Measurements from ENCODE around the gene TBC1D22A. TPM values are rescaled to one million over a fixed set of nuclear protein-coding genes. Genes with fewer than 3 reads are reported as not detected.
A peak's percentile ranks its signal among the peaks of the same experiment; 100 is the strongest.

TBC1D22A gene
- total and polyA plus RNA-seq, 2 experiments from 2014 or later, result 15.3 to 19.8 TPM

- DNase-seq (ENCODE audit: low spot score), result peak; percentile 89
- no peaks in the 10 kb centered on the region for H3K36me3 ChIP-seq (replicated peaks; ENCODE audit: insufficient read depth, low read depth)
- H2AFZ ChIP-seq, result no peak overlapping the region
- no peak overlapping the region for H3K4me3 ChIP-seq
- peaks cover 18% of the 10 kb centered on the region for H3K4me1 ChIP-seq (ENCODE audit: insufficient read depth)
- no peaks in the 10 kb centered on the region for H3K9me2 ChIP-seq (replicated peaks; ENCODE audit: insufficient read depth)
- peak overlapping the region; percentile 17 for H3K4me2 ChIP-seq
- H3K9me3 ChIP-seq (ENCODE audit: low read depth), result no peaks in the 10 kb centered on the region
- no peaks in the 10 kb centered on the region for H3K79me2 ChIP-seq
- TF ChIP-seq, protein P1, sequence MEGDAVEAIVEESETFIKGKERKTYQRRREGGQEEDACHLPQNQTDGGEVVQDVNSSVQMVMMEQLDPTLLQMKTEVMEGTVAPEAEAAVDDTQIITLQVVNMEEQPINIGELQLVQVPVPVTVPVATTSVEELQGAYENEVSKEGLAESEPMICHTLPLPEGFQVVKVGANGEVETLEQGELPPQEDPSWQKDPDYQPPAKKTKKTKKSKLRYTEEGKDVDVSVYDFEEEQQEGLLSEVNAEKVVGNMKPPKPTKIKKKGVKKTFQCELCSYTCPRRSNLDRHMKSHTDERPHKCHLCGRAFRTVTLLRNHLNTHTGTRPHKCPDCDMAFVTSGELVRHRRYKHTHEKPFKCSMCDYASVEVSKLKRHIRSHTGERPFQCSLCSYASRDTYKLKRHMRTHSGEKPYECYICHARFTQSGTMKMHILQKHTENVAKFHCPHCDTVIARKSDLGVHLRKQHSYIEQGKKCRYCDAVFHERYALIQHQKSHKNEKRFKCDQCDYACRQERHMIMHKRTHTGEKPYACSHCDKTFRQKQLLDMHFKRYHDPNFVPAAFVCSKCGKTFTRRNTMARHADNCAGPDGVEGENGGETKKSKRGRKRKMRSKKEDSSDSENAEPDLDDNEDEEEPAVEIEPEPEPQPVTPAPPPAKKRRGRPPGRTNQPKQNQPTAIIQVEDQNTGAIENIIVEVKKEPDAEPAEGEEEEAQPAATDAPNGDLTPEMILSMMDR (IDR thresholded peaks at IDR 0.05; ENCODE audit: poor library complexity), result no peak
- TF ChIP-seq EZH2 (IDR thresholded peaks at IDR 0.05; ENCODE audit: borderline replicate concordance) (no peak), EZH2phosphoT487 (IDR thresholded peaks at IDR 0.05; ENCODE audit: low read depth, severe bottlenecking, unreplicated experiment) (no peak)
- WGBS (ENCODE audit: low lambda C conversion rate, missing lambda C conversion rate), result 51% methylated on average over 14 of the region's 14 CpGs
- no peaks in the 10 kb centered on the region for H4K20me1 ChIP-seq (ENCODE audit: insufficient read depth, poor library complexity, severe bottlenecking)
- no peaks in the 10 kb centered on the region for H3K27me3 ChIP-seq
- peak overlapping the region; percentile 88 for H3K27ac ChIP-seq
These were observed 8.2 kb upstream of the TBC1D22A start for GRCh38 chr22:46754110-46754799.

GRCh38 chr22:46754826-46755225, 7.6 kb upstream of the TBC1D22A start:
- WGBS (ENCODE audit: low lambda C conversion rate, missing lambda C conversion rate), result 94% methylated on average over 6 of the region's 6 CpGs
- TF ChIP-seq, protein P1 (IDR thresholded peaks at IDR 0.05; ENCODE audit: poor library complexity), result no peak
- TF ChIP-seq EZH2phosphoT487 (IDR thresholded peaks at IDR 0.05; ENCODE audit: low read depth, severe bottlenecking, unreplicated experiment) (no peak), EZH2 (IDR thresholded peaks at IDR 0.05; ENCODE audit: borderline replicate concordance) (no peak)
- no peaks in the 10 kb centered on the region for H3K27me3 ChIP-seq
- H3K4me2 ChIP-seq, result no peak overlapping the region
- peaks cover 14% of the 10 kb centered on the region for H3K4me1 ChIP-seq (ENCODE audit: insufficient read depth)
- DNase-seq (ENCODE audit: low spot score), result no peak
- H3K79me2 ChIP-seq, result no peaks in the 10 kb centered on the region
- no peaks in the 10 kb centered on the region for H4K20me1 ChIP-seq (ENCODE audit: insufficient read depth, poor library complexity, severe bottlenecking)
- no peak overlapping the region for H3K4me3 ChIP-seq
- H3K27ac ChIP-seq, result peak overlapping the region; percentile 88
- H3K9me2 ChIP-seq (replicated peaks; ENCODE audit: insufficient read depth), result no peaks in the 10 kb centered on the region
- no peaks in the 10 kb centered on the region for H3K9me3 ChIP-seq (ENCODE audit: low read depth)
- no peaks in the 10 kb centered on the region for H3K36me3 ChIP-seq (replicated peaks; ENCODE audit: insufficient read depth, low read depth)
- H2AFZ ChIP-seq, result no peak overlapping the region

DNA sequence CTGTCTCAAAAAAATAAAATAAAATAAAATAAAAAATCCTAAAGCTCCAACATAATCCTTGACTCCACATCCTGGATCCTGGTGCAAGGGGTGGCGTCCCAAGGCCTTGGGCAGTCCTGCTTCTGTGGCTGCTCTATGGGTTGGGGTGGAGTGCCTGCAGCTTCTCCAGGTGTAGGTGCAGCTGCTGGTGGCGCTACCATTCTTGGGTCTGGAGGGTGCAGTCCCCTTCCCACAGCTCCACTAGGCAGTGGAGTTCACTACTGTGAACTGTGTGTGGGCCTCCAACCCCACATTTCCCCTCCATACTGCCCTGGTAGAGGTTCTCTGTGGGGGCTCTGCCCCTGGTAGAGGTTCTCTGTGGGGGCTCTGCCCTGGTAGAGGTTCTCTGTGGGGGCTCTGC, 6.9 kb upstream of the TBC1D22A start:
- Histone ChIP-seq H3K4me3 (no peak overlapping the region), H3K27ac (no peak overlapping the region), H3K36me3 (replicated peaks; ENCODE audit: insufficient read depth, low read depth) (no peaks in the 10 kb centered on the region), H2AFZ (no peak overlapping the region), H4K20me1 (ENCODE audit: insufficient read depth, poor library complexity, severe bottlenecking) (no peaks in the 10 kb centered on the region), H3K4me2 (no peak overlapping the region), H3K9me3 (ENCODE audit: low read depth) (no peaks in the 10 kb centered on the region), H3K4me1 (ENCODE audit: insufficient read depth) (peaks cover 7% of the 10 kb centered on the region), H3K27me3 (no peaks in the 10 kb centered on the region), H3K79me2 (no peaks in the 10 kb centered on the region), H3K9me2 (replicated peaks; ENCODE audit: insufficient read depth) (no peaks in the 10 kb centered on the region)
- TF ChIP-seq EZH2phosphoT487 (IDR thresholded peaks at IDR 0.05; ENCODE audit: low read depth, severe bottlenecking, unreplicated experiment), result no peak
- TF ChIP-seq EZH2 (IDR thresholded peaks at IDR 0.05; ENCODE audit: borderline replicate concordance), result no peak
- TF ChIP-seq, protein P1 (IDR thresholded peaks at IDR 0.05; ENCODE audit: poor library complexity), result no peak
- no peak for DNase-seq (ENCODE audit: low spot score)
- WGBS (ENCODE audit: low lambda C conversion rate, missing lambda C conversion rate), result 90% methylated on average over 2 of the region's 2 CpGs
